GM18951 (cell line): ENCODE data around the gene DPT.

Source experiments
- POLR2A ChIP-seq: IDR thresholded peaks from 4 replicates; pipeline ENCODE4 v1.6.1; 2011; ENCODE audit warnings: mild to moderate bottlenecking; ENCODE audit not compliant: insufficient read length, insufficient read depth; ENCODE audit errors: extremely low read depth
- in situ Hi-C: fragments of 300-500 bp; cut with MboI; formaldehyde crosslinking; loops from one replicate; pipeline ENCODE4 v1.12.0; 2022; ENCODE audit warnings: low sequenced_read_pairs, mixed read lengths, inconsistent platforms; ENCODE audit not compliant: unreplicated experiment

The DPT gene

GRCh38 chr1:168645721-168646120, 83.3 kb downstream of the DPT start:
- no peak for TF ChIP-seq POLR2A
- in situ Hi-C loops = loop anchor here (25.0 kb wide), 1 partner anchor 467 kb away; the partner anchor contains the start of gene ATP1B1
